CD4-positive, alpha-beta T cell treated with Interleukin-12 subunit alpha and Interleukin-12 subunit beta, for 1 hour (primary cell): ENCODE measurements around the gene NTRK3.
"Not testable (repeated sequence)": the region's sequence is repeated elsewhere in the genome, so short reads cannot be mapped to it uniquely, and the experiment has no call there.

Experiments
- DNase-seq: peaks from one replicate; pipeline ENCODE4 v3.0.0-alpha.2; 2020

NTRK3 gene

GRCh38 chr15:87866961-87867360 lies 389.6 kb downstream of the NTRK3 start:
- no peak for DNase-seq

DNA sequence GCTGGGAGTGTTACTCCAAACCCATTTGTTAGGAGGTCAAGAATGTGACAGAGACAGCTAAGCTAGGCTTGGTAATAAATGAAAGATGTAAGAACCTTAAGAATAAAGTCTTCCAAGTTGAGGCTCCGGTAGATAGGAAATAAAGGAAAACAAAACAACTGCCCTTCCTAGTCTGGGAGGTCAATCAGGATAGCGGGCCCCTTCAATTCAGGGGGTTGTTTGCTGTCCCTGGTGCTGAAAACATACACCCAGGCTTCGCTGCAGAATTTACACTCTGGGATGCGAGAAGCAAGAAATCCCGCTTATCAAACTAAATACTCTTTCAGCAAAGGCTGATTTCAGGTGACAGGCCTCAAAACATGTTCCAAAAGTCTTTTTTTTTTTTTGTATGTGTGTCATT lies 393.4 kb downstream of the NTRK3 start:
- no peak for DNase-seq

- no peak for DNase-seq
Observed at GRCh38 chr15:87860743-87861142, 395.8 kb downstream of the NTRK3 start.

DNA sequence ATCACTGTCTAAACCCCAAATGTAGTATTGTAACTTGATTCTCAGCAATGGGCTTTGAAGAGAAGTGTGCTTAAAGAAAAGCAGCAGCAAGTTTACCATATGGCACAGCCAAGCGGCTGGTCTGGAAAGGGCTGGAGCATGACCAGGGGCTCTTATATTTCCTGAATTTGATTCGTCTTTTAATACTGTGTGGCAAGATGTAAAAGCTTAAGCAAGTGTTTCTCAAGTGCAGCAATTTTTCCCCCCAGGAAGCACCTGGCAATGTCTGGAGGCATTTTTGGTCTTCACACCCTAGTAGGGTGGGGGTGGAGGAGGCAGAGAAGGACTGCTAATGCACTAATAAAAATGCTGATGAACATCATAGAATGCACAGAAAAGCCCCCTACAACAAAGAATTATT lies 397.9 kb downstream of the NTRK3 start:
- no peak for DNase-seq

DNA sequence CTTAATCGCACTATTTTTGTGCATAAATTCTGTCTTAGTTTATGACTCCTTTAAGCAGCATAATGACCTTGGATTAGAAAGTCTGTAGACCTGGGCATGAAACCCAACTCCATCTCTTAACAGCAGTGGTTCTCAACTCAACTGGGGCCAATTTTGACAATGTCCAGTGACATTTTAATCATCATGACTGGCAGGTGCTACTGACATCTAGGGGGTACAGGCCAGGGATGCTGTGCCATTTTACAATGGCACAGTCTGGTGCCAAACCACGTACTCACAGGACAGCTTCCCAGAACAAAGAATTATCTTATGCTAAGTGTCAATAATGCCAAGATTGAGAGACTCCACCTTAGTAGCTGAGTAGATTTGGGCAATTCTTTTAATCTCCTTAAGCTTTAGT lies 405.0 kb downstream of the NTRK3 start:
- no peak for DNase-seq

- DNase-seq = no peak
Observed at GRCh38 chr15:87850916-87851315, 405.6 kb downstream of the NTRK3 start.

- no peak for DNase-seq
Observed at GRCh38 chr15:87849181-87849580, 407.4 kb downstream of the NTRK3 start.

GRCh38 chr15:87848012-87848411 lies 408.5 kb downstream of the NTRK3 start:
- no peak for DNase-seq

- DNase-seq = no peak
Observed at GRCh38 chr15:87846746-87847145, 409.8 kb downstream of the NTRK3 start.

DNA sequence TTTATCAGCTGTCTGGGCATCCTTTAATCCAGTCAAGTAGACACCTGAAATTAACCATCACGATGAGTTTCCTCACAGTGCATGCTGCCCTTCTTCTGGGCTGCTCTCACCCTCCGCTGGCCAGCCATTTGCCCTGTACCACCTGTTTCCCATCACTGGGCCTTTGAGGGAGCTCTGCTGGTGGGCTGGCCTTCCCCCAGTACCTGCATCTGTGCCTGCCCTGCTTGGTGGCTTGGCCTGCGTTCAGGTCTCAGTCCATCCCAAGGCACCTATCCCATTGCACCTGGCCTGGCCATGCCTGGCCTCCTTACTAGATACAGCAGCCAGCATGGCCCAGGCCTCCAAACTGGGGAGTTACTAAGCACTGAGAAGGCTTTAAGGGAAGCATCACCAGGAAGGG lies 413.2 kb downstream of the NTRK3 start:
- DNase-seq = no peak

GRCh38 chr15:87841426-87841998 lies 415.0 kb downstream of the NTRK3 start:
- no peak for DNase-seq

DNA sequence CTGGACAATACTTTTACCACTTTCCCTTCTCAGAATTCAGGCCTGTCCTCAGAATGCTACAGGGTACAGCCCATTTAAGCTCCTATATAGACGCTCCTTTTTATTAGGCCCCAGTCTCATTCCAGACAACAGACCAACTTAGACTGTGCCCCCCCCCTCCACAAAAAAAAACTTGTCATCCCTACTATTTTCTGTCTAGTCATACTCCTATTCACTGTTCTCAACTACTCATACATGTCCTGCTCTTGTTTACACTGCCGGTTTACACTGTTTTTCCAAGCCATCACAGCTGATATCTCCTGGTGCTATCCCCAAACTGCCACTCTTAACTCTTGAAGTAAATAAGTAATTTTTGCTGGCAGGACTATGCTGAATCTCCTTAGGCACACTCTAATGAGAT lies 420.7 kb downstream of the NTRK3 start:
- not testable (repeated sequence) for DNase-seq

DNA sequence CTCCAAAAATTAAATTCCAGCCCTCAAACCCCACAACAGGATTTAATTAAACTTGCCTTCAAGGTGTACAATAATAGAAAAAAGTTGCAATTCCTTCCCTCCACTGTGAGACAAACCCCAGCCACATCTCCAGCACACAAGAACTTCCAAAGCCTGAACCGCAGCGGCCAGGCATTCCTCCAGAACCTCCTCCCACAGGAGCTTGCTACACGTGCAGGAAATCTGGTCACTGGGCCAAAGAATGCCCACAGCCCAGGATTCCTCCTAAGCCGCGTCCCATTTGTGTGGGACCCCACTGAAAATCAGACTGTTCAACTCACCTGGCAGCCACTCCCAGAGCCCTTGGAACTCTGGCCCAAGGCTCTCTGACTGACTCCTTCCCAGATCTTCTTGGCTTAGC lies 423.2 kb downstream of the NTRK3 start:
- not testable (repeated sequence) for DNase-seq

DNA sequence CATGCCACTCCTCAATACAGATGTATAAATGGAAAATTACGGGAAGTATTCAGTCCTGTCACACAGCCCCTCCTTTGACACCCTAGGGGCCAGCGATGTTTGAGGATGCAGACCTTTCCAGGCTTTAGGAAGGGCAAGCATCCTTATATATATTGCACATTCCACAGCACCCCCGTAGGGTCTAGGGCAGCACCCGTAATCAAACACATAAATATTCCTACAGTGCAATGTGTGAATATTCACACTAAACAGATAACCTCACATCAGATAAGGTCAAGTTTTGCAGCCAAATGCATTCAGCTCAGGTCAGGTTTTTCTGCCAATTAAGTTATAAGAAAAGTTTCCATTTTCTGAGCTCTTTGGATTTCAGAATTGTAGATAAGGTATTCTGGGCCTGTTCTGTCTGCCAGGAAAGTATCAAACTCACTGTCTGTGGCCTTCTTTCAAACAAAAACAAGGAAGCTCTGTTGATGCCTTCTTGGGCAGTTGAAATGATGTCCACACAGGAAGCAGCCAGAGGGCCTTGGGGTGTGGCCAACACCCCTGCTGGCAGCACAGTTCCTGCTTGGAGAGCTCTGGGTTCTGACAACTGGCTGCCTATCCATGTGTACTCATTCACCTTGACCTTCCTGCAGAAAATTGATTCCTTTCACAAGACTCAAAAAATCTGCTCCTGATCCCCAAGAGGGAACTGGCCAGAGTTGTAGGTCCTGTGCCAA lies 427.0 kb downstream of the NTRK3 start:
- DNase-seq = no peak

GRCh38 chr15:87828608-87829007 lies 427.9 kb downstream of the NTRK3 start:
- no peak for DNase-seq

GRCh38 chr15:87827131-87827530 lies 429.4 kb downstream of the NTRK3 start:
- DNase-seq = no peak

- no peak for DNase-seq
Observed at GRCh38 chr15:87826119-87826747, 430.3 kb downstream of the NTRK3 start.

DNA sequence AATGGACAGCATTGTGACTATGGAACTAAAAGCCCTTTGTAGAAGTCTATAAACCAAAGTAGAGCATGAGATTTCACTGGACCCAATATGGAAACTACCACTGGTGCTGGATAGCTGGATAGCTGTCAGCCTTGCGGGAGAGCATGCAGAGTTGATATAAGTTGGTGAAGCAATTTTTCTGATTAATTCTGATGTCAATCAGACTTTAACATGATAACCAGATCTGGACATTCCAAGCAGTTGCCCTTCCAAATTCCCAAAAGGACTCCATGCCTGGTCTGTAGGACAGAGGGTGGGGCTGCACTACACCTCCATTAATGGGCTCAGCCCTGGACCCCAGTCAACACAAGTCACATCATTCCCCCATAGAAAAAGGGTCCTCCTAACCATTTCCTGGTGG lies 437.8 kb downstream of the NTRK3 start:
- no peak for DNase-seq

- no peak for DNase-seq
Observed at GRCh38 chr15:87817553-87817952, 439.0 kb downstream of the NTRK3 start.

DNA sequence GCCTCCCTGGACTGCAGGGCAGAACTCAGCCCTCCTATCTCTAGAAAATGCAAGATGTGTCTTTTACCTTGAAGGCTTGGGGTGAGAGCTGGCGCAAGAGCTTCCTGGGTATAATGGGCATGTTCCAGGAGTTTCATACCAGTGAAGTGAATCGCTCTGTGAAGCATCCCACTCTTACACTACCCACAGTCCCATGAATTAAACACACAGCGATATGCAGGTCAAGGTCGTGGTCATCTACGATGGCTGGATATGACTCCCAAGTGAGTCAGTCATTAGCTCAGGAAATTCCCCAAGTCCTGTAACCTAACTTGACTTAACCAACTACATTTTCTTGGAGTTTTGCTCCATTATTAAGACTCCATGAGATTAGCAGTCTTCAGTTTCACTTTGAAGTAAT lies 439.7 kb downstream of the NTRK3 start:
- no peak for DNase-seq

DNA sequence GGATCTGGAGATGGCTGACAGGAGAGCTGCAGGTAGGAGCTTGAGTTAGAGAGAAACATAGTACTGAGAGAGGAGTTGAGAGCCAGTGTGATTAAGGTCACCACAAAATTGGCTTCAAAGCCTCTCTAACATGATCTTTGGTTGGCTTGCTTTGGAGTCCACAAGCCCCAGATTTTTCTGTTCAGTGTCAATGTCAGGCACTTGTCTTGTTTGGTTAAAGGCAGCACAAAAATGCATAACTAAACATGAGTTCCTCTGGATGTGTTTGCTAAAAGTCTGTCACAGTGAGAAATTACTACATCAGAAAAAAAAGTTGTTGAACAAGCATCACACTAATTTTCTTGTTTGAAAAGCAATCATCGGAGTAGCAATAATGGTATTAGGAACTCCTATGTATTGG lies 440.5 kb downstream of the NTRK3 start:
- DNase-seq = no peak
